ENCODE measurements around the gene GALNTL6.
"Not testable (repeated sequence)": the region's sequence is repeated elsewhere in the genome, so short reads cannot be mapped to it uniquely, and the experiment has no call there.

The GALNTL6 gene

GRCh38 chr4:172770787-172771186 is 957.6 kb downstream of the GALNTL6 start:
- no peak for DNase-seq

- no peak for DNase-seq
Observed at GRCh38 chr4:172772781-172773180, 959.6 kb downstream of the GALNTL6 start.

GRCh38 chr4:172776203-172776861 is 963.1 kb downstream of the GALNTL6 start:
- no peak for DNase-seq

- no peak for DNase-seq
Observed at GRCh38 chr4:172777729-172778431, 964.7 kb downstream of the GALNTL6 start.

GRCh38 chr4:172778583-172778982 is 965.4 kb downstream of the GALNTL6 start:
- DNase-seq: peak; percentile 56 to 74

- DNase-seq: peak; percentile 23 to 83
Observed at GRCh38 chr4:172780566-172781081, 967.4 kb downstream of the GALNTL6 start.

GRCh38 chr4:172785613-172786012 is 972.4 kb downstream of the GALNTL6 start:
- no peak for DNase-seq

GRCh38 chr4:172786039-172786792 is 973.0 kb downstream of the GALNTL6 start:
- DNase-seq: peak; percentile 50 to 83

- DNase-seq: peak; percentile 50 to 87
Observed at GRCh38 chr4:172787111-172787510, 973.9 kb downstream of the GALNTL6 start.

- DNase-seq: no peak
Observed at GRCh38 chr4:172791841-172792240, 978.6 kb downstream of the GALNTL6 start.

GRCh38 chr4:172793565-172794306 is 980.5 kb downstream of the GALNTL6 start:
- DNase-seq: no peak

GRCh38 chr4:172794307-172794703 is 981.1 kb downstream of the GALNTL6 start:
- no peak for DNase-seq

- DNase-seq: not testable (repeated sequence)
Observed at GRCh38 chr4:172797281-172797680, 984.1 kb downstream of the GALNTL6 start.

GRCh38 chr4:172802032-172802431 is 988.8 kb downstream of the GALNTL6 start:
- no peak for DNase-seq

- DNase-seq: no peak
Observed at GRCh38 chr4:172806841-172807240, 993.6 kb downstream of the GALNTL6 start.

- DNase-seq: no peak
Observed at GRCh38 chr4:172808196-172808595, 995.0 kb downstream of the GALNTL6 start.

- no peak for DNase-seq
Observed at GRCh38 chr4:172809319-172809718, 996.1 kb downstream of the GALNTL6 start.

- DNase-seq: no peak
Observed at GRCh38 chr4:172813359-172813923, 1000.2 kb downstream of the GALNTL6 start.

GRCh38 chr4:172815499-172816164 is 1002.4 kb downstream of the GALNTL6 start:
- DNase-seq: no peak

- no peak for DNase-seq
Observed at GRCh38 chr4:172818901-172819300, 1005.7 kb downstream of the GALNTL6 start.

GRCh38 chr4:172819353-172819752 is 1006.1 kb downstream of the GALNTL6 start:
- no peak for DNase-seq

GRCh38 chr4:172822331-172822730 is 1009.1 kb downstream of the GALNTL6 start:
- no peak for DNase-seq
